GM19328 (cell line): ENCODE data around the gene HADHA.

Experiments
- ATAC-seq: cut with Tn5 transposase; IDR thresholded peaks from one replicate; pipeline ENCODE4 v1.9.1; 2021; ENCODE audit warnings: mild to moderate bottlenecking, moderate library complexity; ENCODE audit not compliant: unreplicated experiment

HADHA gene

GRCh38 chr2:26144953-26145680 lies 99.3 kb downstream of the HADHA start:
- ATAC-seq = no peak

GRCh38 chr2:26144031-26144430 lies 100.4 kb downstream of the HADHA start:
- ATAC-seq = no peak

DNA sequence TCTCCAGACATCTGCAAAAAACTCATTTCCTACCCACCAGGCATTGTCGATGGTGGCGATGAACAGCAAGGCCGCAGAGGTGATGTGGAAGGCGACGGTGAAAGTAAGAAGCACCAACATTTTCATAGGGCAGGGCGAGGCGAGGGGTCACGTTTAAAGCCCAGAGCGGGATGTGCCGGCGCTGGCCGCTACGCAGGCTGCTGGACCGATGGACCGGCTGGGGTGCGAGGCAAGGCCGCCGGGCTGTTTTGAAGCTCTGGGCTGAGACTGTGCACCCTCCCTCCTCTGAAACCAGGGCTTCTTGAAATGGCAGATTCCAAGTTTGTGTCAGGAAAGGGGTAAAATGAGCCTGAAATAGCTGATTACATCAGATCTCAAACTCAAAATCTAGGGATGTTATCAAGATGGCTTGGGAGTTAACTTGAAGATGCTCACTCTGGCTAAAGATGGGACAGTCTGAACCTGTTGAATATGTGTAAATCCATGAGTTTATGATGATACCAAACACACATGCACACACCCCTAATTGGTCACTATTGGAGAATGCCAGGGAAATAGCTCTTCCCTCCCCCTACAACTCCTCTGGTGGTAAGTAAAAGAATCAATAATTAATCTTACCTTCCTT lies 103.2 kb downstream of the HADHA start:
- ATAC-seq = no peak
